SKM-1 (cell line): Measurements from ENCODE around the gene PPA1.
"Not testable (repeated sequence)": the region's sequence is repeated elsewhere in the genome, so short reads cannot be mapped to it uniquely, and the experiment has no call there.

Source experiments
- DNase-seq: peaks from one replicate; lab custom pipeline; 2025; ENCODE audit not compliant: unreplicated experiment; lab: John Stamatoyannopoulos, UW

Gene PPA1

DNA sequence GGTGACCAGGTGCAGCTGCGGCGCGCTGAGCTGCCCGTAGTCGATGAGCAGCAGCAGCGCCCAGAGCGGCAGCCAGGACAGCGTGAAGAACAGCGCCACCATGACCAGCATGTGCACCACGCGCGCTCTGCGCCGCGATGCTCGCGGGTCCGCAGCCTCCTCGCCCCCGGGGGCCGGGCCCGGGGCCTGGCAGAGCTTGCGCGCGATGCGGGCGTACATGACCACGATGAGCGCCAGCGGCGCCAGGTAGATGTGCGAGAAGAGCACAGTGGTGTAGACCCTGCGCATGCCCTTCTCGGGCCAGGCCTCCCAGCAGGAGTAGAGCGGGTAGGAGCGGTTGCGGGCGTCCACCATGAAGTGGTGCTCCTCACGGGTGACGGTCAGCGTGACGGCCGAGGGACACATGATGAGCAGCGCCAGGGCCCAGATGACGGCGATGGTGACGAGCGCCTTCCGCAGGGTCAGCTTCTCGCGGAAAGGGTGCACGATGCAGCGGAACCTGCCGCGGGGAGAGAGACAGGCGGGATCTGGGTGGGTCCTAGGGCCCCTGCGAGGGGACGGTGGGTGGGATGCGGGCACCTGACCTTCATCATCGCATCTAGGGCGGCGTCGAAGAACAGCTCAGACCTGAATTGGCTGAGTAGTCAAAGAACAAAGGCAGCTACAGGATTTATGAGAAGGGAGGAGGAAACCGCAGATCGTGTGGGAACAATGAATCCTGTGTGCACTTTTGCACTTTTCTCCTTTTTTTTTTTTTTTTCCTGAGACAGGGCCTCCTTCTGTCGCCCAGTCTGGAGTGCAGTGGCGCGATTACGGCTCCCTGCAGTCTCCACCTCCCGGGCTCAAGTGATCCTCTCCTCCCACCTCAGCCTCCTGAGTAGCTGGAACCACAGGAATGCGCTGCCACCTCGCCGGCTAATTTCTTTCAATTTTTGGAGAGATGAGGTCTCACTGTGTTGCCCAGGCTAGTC lies 22.4 kb upstream of the PPA1 start:
- no peak for DNase-seq

DNA sequence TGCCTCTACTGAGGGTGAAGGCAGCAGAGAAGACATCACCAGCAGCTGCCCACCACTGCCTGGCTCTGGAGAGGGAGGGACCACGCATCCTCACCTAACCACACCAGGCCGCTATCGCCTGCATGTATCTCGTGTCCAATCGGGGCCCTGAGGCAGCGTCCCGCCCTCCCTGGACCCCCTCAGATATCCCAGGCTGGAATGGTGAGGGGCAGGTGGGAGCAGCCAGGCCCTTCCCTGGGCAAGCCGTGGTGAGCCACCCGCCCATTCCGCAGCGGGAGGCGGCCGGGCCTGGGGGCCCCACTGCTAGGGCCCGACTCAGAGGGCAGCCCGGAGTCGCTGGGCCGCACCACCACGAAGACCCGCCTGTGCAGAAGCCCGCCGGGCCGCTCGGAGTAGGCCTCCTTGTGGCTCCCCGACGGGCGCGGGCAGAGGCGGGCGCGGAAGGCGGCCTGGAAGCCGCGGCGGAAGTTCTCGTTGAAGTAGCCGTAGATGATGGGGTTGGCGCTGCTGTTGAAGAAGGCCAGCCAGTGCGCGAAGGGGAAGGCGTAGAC lies 21.6 kb upstream of the PPA1 start:
- DNase-seq, result no peak

GRCh38 chr10:70253878-70254765 lies 20.9 kb upstream of the PPA1 start:
- no peak for DNase-seq

- DNase-seq, result no peak
Observed at GRCh38 chr10:70250961-70251680, 17.9 kb upstream of the PPA1 start.

DNA sequence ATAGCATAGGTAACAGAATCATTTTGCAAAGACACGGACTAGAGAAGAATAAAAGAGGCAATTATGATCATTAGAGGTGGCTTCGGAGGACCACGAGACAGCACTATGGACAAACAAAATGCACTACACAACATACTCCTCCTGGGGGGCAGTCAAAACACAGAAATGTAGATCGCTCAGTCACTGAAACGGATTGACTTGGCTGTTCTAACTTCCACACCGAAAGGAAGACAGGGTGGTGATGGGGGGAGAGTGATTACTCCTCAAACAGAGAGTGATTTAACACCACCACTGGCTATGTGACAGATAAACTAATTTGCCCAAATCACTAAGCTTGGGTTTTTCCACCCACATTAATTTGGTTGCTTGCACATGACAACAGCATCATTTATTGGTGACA lies 14.1 kb upstream of the PPA1 start:
- DNase-seq, result no peak

- DNase-seq, result no peak
Observed at GRCh38 chr10:70241081-70241480, 7.9 kb upstream of the PPA1 start.

- not testable (repeated sequence) for DNase-seq
Observed at GRCh38 chr10:70239986-70240385, 6.8 kb upstream of the PPA1 start.

GRCh38 chr10:70239077-70239976 lies 6.1 kb upstream of the PPA1 start:
- not testable (repeated sequence) for DNase-seq

DNA sequence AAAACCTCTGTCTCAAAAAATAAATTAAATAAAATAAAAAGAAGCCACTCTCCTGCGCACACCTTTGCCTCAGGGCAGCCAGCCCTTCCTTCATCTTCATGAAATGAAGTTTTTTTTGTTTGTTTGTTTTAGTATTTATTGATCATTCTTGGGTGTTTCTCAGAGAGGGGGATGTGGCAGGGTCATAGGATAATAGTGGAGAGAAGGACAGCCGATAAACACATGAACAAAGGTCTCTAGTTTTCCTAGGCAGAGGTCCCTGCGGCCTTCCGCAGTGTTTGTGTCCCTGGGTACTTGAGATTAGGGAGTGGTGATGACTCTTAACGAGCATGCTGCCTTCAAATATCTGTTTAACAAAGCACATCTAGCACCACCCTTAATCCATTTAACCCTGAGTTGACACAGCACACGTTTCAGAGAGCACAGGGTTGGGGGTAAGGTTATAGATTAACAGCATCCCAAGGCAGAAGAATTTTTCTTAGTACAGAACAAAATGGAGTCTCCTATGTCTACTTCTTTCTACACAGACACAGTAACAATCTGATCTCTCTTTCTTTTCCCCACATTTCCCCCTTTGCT lies 4.8 kb upstream of the PPA1 start:
- not testable (repeated sequence) for DNase-seq

DNA sequence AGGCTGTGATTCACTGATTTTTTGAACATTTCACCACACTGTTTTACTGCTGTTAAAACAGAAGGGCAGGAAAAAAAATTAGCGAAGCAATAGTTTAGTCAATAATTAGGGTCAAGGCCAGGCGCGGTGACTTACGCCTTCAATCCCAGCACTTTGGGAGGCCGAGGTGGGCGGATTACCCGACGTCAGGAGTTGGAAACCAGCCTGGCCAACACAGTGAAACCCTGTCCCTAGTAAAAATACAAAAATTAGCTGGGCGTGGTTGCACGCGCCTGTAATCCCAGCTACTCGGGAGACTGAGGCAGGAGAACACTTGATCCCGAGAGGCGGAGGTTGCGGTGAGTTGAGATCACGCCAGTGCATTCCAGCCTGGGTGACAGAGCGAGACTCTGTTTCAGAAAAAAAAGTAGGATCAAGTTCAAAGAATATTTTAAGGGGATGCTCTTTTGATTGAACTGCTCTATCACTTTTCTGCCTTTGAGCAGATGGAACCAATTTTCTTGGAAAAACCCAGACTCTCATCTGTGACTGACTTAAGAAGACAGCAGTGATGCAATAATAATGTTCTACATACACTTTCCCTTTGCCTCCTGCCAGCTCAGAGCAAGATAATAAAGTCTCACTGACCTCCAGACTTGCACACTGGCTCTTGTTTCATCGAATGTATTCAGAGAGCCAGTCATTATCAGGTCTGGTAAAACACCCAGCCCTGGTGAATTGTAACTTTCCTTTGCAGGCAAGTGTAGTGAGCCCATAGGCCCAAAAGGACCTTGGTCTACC lies 1.6 kb upstream of the PPA1 start:
- no peak for DNase-seq

DNA sequence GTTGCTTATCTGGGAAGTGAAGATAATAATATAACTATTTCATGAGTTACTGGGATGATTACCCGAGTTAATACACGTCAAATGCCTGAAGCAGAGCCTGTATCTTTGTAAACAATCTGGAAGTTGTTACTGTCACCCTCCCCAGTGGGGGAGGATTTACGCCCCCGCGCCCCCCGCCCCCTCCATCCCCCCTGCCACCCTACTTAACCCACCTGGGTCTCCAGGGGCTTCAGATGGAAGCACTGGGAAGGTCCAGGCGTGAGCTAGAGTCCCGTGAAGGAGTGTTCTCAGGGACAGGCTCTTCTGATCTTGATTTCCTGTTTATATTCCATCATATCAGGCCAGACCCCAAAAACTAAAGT lies 691 bp upstream of the PPA1 start:
- no peak for DNase-seq

GRCh38 chr10:70232859-70233108 lies 445 bp downstream of the PPA1 start:
- DNase-seq, result no peak

- peak; percentile 12 for DNase-seq
Observed at GRCh38 chr10:70232155-70232858, 922 bp downstream of the PPA1 start.

- no peak for DNase-seq
Observed at GRCh38 chr10:70228491-70228890, 4.7 kb downstream of the PPA1 start.

- DNase-seq, result no peak
Observed at GRCh38 chr10:70227548-70228320, 5.5 kb downstream of the PPA1 start.

- DNase-seq, result no peak
Observed at GRCh38 chr10:70223728-70224127, 9.5 kb downstream of the PPA1 start.

GRCh38 chr10:70222811-70223447 lies 10.3 kb downstream of the PPA1 start:
- not testable (repeated sequence) for DNase-seq
